Fibroblast of pulmonary artery (primary cell): ENCODE measurements around the gene CTNNA2.

ENCODE experiments used
- DNase-seq: peaks from one replicate; pipeline ENCODE4 v3.0.0-alpha.2; 2010; ENCODE audit warnings: low read depth
- H3K4me3 ChIP-seq: replicated peaks from 2 replicates; pipeline ENCODE4 v1.5.1; 2011; ENCODE audit warnings: low read depth, mild to moderate bottlenecking, control low read depth, low read length, moderate library complexity
- TF ChIP-seq, protein P1 (sequence below): IDR thresholded peaks from 2 replicates; pipeline ENCODE4 v1.5.1; 2011; ENCODE audit warnings: mild to moderate bottlenecking, control low read depth, low read length, inconsistent platforms; ENCODE audit errors: missing control alignments

Gene CTNNA2

DNA sequence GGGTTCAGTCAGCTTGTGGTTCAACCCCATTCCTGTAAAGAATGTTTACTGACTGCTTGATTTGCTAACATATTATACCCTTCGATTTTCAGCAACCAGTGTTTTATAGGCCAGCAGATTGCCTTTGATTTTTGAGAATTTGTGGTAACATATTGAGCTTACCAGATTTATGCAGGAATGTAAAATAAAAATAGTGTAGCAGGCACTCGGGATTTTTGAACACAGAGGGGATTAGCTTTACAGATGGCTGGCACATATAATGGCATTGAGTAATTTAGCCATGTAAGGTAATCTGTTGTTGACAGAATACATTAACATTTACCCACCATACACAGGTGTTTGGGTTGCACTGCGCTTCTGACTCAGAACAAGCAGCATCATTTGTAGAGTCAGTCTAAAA lies 437.7 kb downstream of the CTNNA2 start:
- DNase-seq: no peak
- no peak overlapping the region for H3K4me3 ChIP-seq
- TF ChIP-seq, protein P1, sequence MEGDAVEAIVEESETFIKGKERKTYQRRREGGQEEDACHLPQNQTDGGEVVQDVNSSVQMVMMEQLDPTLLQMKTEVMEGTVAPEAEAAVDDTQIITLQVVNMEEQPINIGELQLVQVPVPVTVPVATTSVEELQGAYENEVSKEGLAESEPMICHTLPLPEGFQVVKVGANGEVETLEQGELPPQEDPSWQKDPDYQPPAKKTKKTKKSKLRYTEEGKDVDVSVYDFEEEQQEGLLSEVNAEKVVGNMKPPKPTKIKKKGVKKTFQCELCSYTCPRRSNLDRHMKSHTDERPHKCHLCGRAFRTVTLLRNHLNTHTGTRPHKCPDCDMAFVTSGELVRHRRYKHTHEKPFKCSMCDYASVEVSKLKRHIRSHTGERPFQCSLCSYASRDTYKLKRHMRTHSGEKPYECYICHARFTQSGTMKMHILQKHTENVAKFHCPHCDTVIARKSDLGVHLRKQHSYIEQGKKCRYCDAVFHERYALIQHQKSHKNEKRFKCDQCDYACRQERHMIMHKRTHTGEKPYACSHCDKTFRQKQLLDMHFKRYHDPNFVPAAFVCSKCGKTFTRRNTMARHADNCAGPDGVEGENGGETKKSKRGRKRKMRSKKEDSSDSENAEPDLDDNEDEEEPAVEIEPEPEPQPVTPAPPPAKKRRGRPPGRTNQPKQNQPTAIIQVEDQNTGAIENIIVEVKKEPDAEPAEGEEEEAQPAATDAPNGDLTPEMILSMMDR: no peak

DNA sequence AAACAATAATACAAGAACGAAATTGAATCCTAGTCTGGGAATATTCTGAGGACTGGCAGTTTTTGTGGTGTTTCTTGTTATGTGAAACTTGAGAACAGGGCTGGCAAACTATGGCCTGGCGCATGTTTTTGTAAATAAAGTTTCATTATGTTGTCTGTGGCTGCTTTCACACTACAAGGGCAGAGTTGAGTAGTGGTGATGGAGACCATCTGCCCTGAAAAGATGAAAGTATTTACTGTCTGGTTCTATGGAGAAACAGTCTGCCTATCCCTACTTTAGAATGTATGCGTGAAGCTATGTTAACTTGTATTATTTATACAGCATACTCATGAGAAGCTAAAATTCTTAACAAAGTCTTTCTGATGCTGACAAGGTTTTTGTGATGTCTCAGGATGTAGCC lies 439.8 kb downstream of the CTNNA2 start:
- no peak overlapping the region for H3K4me3 ChIP-seq
- TF ChIP-seq, protein P1: no peak
- DNase-seq: no peak

DNA sequence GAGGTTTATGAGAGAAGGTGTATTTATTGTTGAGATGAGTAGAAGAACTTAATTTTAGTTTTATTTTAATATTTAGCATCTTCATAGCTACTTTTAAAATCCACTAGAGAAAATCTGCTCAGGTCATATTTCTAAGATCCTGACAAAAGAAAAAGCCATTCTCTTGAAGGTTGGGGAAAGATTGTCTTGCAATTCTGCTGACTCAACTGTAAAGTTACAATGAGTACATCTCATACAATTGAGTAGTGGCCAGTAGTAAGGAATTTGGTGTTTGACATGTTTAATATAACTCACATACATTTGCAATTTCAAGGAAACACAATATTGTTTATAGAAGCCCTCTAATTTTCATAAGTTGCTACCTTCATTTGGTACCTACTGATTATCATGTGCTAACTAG lies 447.2 kb downstream of the CTNNA2 start:
- H3K4me3 ChIP-seq: no peak overlapping the region
- no peak for DNase-seq
- TF ChIP-seq, protein P1: no peak

DNA sequence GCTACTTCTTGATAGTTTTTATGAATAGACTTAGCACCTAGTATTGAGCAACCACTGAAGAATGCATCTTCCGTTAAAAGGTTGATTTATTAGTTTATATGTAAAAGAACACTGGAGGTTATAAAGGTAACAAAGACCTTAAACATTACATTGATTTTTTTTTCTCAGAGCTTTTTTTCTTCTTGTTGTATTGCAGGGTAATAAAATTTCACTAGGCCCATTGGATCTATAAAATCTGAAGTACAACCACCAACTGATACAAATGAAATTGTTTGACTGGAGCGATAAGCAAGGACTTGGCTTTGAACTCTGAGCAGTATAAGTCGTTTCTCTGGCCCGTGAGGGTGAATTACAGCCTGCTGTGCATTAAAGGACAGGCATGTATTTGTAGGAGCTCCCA lies 447.7 kb downstream of the CTNNA2 start:
- DNase-seq: no peak
- TF ChIP-seq, protein P1: no peak

DNA sequence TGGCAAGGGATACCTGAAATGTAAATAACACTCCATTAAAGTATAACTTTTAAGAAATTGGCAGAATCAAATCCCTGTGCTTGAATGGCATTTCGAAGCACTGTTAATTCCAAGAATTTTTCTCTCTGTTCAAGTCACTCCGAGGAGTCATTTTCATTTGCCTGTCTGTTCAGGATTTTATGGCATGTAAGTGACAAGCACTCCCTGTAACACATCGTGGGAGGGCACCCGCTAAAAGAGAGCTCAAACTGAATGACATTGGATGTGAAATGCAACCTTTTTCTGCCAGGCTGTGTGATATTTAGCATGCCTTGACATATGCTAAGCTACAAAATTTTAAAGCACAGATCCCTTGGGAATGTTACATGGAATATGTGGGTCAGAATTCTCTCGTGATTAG lies 452.1 kb downstream of the CTNNA2 start:
- TF ChIP-seq, protein P1: no peak
- H3K4me3 ChIP-seq: no peak overlapping the region
- no peak for DNase-seq

More for the DNA sequence above, 447.7 kb downstream of the CTNNA2 start:
- no peak overlapping the region for H3K4me3 ChIP-seq

DNA sequence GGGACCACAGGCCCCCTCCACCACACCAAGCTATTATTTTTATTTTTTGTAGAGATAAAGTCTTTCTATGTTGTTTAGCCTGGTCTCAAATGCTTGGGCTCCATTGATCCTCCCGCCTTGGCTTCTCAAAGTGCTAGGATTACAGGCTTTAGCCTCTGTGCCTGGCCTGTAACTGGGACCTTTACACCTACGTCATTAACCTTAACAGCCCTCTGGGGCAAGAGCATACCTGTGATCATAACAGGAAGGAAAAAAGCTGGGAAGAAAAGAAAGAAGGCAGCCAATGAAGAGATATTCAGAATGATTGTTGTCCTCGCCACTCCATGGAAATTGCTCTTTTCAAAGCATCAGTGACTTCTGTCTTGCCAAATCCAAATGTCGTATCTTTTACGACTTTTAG lies 453.5 kb downstream of the CTNNA2 start:
- DNase-seq: no peak
- no peak overlapping the region for H3K4me3 ChIP-seq
- TF ChIP-seq, protein P1: no peak

DNA sequence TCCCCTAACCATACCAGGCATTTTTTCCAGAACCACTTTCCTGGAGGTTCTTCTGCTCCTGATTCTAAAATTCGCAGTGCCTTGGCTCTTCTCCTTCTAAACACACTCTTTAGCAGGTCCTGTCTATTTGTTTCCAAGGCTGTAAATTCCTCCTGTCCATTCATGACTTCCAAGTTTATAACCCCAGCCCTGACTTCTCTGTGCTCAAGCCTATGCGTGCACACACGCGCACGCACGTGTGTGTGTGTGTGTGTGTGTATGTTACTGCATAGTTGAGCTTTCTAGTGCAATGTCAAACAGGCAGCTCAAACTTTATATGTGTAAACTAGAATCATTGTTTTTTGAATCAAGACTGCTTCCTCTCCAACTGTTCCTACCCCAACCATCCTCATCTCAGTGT lies 454.0 kb downstream of the CTNNA2 start:
- H3K4me3 ChIP-seq: no peak overlapping the region
- no peak for DNase-seq
- TF ChIP-seq, protein P1: no peak
